ENCODE results near the gene HECW1. TPM values are rescaled to one million over a fixed set of nuclear protein-coding genes. Genes with fewer than 3 reads are reported as not detected.
A peak's percentile ranks its signal among the peaks of the same experiment; 100 is the strongest.

Gene HECW1
- total RNA-seq, 6 donors from 2014 or later, result 0.10 to 1.0 (median 0.76) TPM; not detected in 1

- ATAC-seq (ENCODE audit: low FRiP score in 2 of 2) (peak; percentile 16 to 74), DNase-seq (peak in 1 of 2 donors; percentile 23)
- H3K9me3 ChIP-seq, result no peaks in the 10 kb centered on the region
- H3K27me3 ChIP-seq, result no peaks in the 10 kb centered on the region
- peaks cover 0 to 6% (median 0%) of the 10 kb centered on the region in 4 donors for H3K4me1 ChIP-seq
- no peak overlapping the region for H3K27ac ChIP-seq
- no peak overlapping the region for H3K4me3 ChIP-seq
- no peak for TF ChIP-seq POLR2A (IDR thresholded peaks at IDR 0.05)
- TF ChIP-seq CTCF (IDR thresholded peaks at IDR 0.05), result no peak
- no peak for TF ChIP-seq EP300 (IDR thresholded peaks at IDR 0.05)
- TF ChIP-seq POLR2AphosphoS5 (IDR thresholded peaks at IDR 0.05), result no peak
- no peaks in the 10 kb centered on the region for H3K36me3 ChIP-seq
Observed at GRCh38 chr7:43148161-43148731, 35.8 kb downstream of the HECW1 start.

GRCh38 chr7:43151076-43151475, 38.6 kb downstream of the HECW1 start:
- Histone ChIP-seq H3K27me3 (no peaks in the 10 kb centered on the region), H3K4me3 (no peak overlapping the region), H3K4me1 (peaks cover 0 to 6% (median 0%) of the 10 kb centered on the region in 4 donors), H3K9me3 (no peaks in the 10 kb centered on the region), H3K36me3 (no peaks in the 10 kb centered on the region), H3K27ac (no peak overlapping the region)
- TF ChIP-seq POLR2A (IDR thresholded peaks at IDR 0.05) (no peak), EP300 (IDR thresholded peaks at IDR 0.05) (no peak), CTCF (IDR thresholded peaks at IDR 0.05) (no peak), POLR2AphosphoS5 (IDR thresholded peaks at IDR 0.05) (no peak)
- DNase-seq (no peak), ATAC-seq (ENCODE audit: low FRiP score in 2 of 2) (no peak)
- WGBS, 2 donors, result 71 to 76% methylated on average over 1 of the region's 1 CpG

GRCh38 chr7:43152696-43153095, 40.2 kb downstream of the HECW1 start:
- 63 to 72% methylated on average over 6 of the region's 6 CpGs for WGBS, 2 donors

GRCh38 chr7:43155636-43156035, 43.2 kb downstream of the HECW1 start:
- H3K4me3 ChIP-seq, result no peak overlapping the region
- no peak for ATAC-seq (ENCODE audit: low FRiP score in 2 of 2)
- H3K36me3 ChIP-seq, result no peaks in the 10 kb centered on the region
- no peak for DNase-seq
- H3K9me3 ChIP-seq, result no peaks in the 10 kb centered on the region
- H3K27me3 ChIP-seq, result no peaks in the 10 kb centered on the region
- H3K4me1 ChIP-seq, result no peaks in the 10 kb centered on the region
- no peak for TF ChIP-seq POLR2AphosphoS5 (IDR thresholded peaks at IDR 0.05)
- no peak for TF ChIP-seq CTCF (IDR thresholded peaks at IDR 0.05)
- no peak for TF ChIP-seq EP300 (IDR thresholded peaks at IDR 0.05)
- no peak for TF ChIP-seq POLR2A (IDR thresholded peaks at IDR 0.05)
- H3K27ac ChIP-seq, result no peak overlapping the region
- 79 to 83% methylated on average over 4 of the region's 4 CpGs for WGBS, 2 donors

More at GRCh38 chr7:43152696-43153095, 40.2 kb downstream of the HECW1 start:
- H3K4me3 ChIP-seq, result no peak overlapping the region
- no peaks in the 10 kb centered on the region for H3K9me3 ChIP-seq
- ATAC-seq (ENCODE audit: low FRiP score in 2 of 2) (no peak), DNase-seq (no peak)
- H3K27ac ChIP-seq, result no peak overlapping the region
- no peak for TF ChIP-seq POLR2A (IDR thresholded peaks at IDR 0.05)
- TF ChIP-seq POLR2AphosphoS5 (IDR thresholded peaks at IDR 0.05), result no peak
- TF ChIP-seq EP300 (IDR thresholded peaks at IDR 0.05), result no peak
- no peak for TF ChIP-seq CTCF (IDR thresholded peaks at IDR 0.05)
- H3K36me3 ChIP-seq, result no peaks in the 10 kb centered on the region
- peaks cover 0 to 6% (median 0%) of the 10 kb centered on the region in 4 donors for H3K4me1 ChIP-seq
- no peaks in the 10 kb centered on the region for H3K27me3 ChIP-seq

- ATAC-seq (ENCODE audit: low FRiP score in 2 of 2) (no peak), DNase-seq (no peak)
- 92 to 93% methylated on average over 3 of the region's 3 CpGs for WGBS, 2 donors
- Histone ChIP-seq H3K36me3 (no peaks in the 10 kb centered on the region), H3K9me3 (no peaks in the 10 kb centered on the region), H3K27me3 (no peaks in the 10 kb centered on the region), H3K4me1 (no peaks in the 10 kb centered on the region), H3K4me3 (no peak overlapping the region), H3K27ac (no peak overlapping the region)
- TF ChIP-seq EP300 (IDR thresholded peaks at IDR 0.05), result no peak
- TF ChIP-seq POLR2A (IDR thresholded peaks at IDR 0.05), result no peak
- no peak for TF ChIP-seq CTCF (IDR thresholded peaks at IDR 0.05)
- no peak for TF ChIP-seq POLR2AphosphoS5 (IDR thresholded peaks at IDR 0.05)
Observed at GRCh38 chr7:43163885-43164284, 51.4 kb downstream of the HECW1 start.

All from upper lobe of left lung (tissue), 6 donors.